Measurements from ENCODE around the gene RNF149.

GRCh38 chr2:101270700-101271259 lies 37.7 kb downstream of the RNF149 start:
- TF ChIP-seq EP300 (IDR thresholded peaks at IDR 0.05) (no peak), CTCF (IDR thresholded peaks at IDR 0.05) (no peak), POLR2A (IDR thresholded peaks at IDR 0.05; ENCODE audit: low read length) (no peak)
